ENCODE results near the gene ZSWIM7.

ZSWIM7 gene

DNA sequence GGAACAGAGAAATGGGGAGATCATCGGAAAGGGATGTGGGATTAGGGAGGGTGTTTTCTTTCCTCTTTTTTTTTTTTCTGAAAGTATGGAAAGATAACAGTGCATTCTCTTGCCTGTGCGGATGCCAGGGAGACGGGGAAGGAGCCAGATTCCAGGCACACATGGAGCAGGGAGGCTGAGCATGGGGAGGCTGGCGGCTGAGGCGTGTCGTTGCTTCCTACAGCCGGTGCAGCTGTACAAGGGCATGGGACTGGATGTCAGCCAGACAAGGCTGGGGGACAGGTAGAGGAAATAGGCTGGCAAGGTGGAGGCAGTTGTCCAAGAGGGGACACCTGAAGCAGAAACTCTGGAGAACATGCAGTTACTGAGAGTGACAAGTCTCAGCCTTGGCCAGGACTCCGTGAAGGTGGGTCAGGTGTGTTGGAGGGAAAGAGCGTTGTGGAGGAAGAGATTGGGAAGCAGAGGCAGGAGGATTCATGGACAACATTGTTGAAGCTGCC, 71.2 kb downstream of the ZSWIM7 start:
- DNase-seq = no peak

Data from activated CD4-positive, alpha-beta T cell treated with anti-CD3 and anti-CD28 coated beads, Interleukin-10, Interleukin-2, amounts not matched to agents 100 ng/mL and 50 ng/mL, durations not matched to agents 16 hours and 8 hours (primary cell).